KOPT-K1 (cell line): ENCODE data around the gene HSF2.

Source experiments
- H3K27ac ChIP-seq: fragments of 200-600 bp; sonication (generic); 2 replicates; pipeline ENCODE4 v1.5.1; 2016; ENCODE audit warnings: antibody characterized with exemption, mild to moderate bottlenecking, low read depth, low read length; ENCODE audit not compliant: poor library complexity, severe bottlenecking
- H3K36me3 ChIP-seq: fragments of 200-600 bp; sonication (generic); 2 replicates; pipeline ENCODE4 v1.5.1; 2017; ENCODE audit warnings: antibody characterized with exemption, mild to moderate bottlenecking, low read length, moderate library complexity; ENCODE audit not compliant: insufficient read depth
- H3K9me3 ChIP-seq: fragments of 200-600 bp; sonication (generic); 2 replicates; pipeline ENCODE4 v1.5.1; 2017; ENCODE audit warnings: antibody characterized with exemption, low read length, mild to moderate bottlenecking; ENCODE audit not compliant: insufficient read depth, poor library complexity, severe bottlenecking

HSF2 gene

GRCh38 chr6:122388945-122389344, 10.5 kb upstream of the HSF2 start:
- H3K9me3 ChIP-seq, result no peaks in the 10 kb centered on the region
- no peak overlapping the region for H3K27ac ChIP-seq
- H3K36me3 ChIP-seq, result no peaks in the 10 kb centered on the region

GRCh38 chr6:122389704-122390372, 9.6 kb upstream of the HSF2 start:
- H3K9me3 ChIP-seq, result no peaks in the 10 kb centered on the region
- no peaks in the 10 kb centered on the region for H3K36me3 ChIP-seq
- H3K27ac ChIP-seq, result no peak overlapping the region

- Histone ChIP-seq H3K9me3 (no peaks in the 10 kb centered on the region), H3K36me3 (no peaks in the 10 kb centered on the region), H3K27ac (no peak overlapping the region)
These were observed 6.7 kb upstream of the HSF2 start for GRCh38 chr6:122392564-122393350.

GRCh38 chr6:122393351-122393896, 6.0 kb upstream of the HSF2 start:
- no peaks in the 10 kb centered on the region for H3K36me3 ChIP-seq
- H3K27ac ChIP-seq, result no peak overlapping the region
- H3K9me3 ChIP-seq, result no peaks in the 10 kb centered on the region

GRCh38 chr6:122394016-122394415, 5.4 kb upstream of the HSF2 start:
- Histone ChIP-seq H3K36me3 (no peaks in the 10 kb centered on the region), H3K27ac (no peak overlapping the region), H3K9me3 (no peaks in the 10 kb centered on the region)

GRCh38 chr6:122399055-122399347, 451 bp upstream of the HSF2 start:
- no peaks in the 10 kb centered on the region for H3K9me3 ChIP-seq
- 0 out of 2 replicates have a peak, but pooled peaks cover 10% of the 10 kb centered on the region for H3K36me3 ChIP-seq
- H3K27ac ChIP-seq, result peak overlapping the region; percentile 45

GRCh38 chr6:122400121-122400450, 634 bp downstream of the HSF2 start:
- H3K9me3 ChIP-seq, result no peaks in the 10 kb centered on the region
- peak overlapping the region; percentile 89 for H3K27ac ChIP-seq
- peaks cover 10% of the 10 kb centered on the region; the same call in 1 of the 2 replicates for H3K36me3 ChIP-seq

DNA sequence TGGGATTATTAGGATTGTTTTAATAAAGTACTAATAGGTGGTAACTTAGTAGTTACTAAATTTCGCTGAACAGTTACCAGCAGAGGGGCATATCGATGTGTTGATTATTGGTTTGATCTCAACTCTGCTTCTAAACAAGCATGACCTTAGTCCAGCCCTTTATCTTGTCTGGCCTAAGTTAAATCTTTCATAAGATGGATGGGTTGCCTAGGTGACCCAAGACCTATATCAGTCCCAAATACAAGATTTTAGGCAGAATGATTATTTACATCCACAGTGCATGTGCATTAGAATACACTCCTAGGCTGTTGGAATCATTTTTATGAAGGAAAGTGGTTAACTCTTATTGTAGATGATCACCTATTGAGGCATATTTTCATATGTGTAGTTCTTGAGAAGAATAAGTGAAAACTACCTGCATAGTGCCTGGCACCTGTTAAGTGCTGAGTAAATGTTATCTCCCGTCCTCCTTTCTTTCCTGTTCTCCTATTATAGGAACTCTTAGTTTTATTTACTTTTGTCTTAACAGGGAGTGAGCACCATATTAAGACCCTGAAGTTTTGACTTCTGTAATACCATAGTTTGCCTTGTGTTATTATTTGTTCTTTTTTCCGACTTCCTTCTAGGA, 1.1 kb downstream of the HSF2 start:
- Histone ChIP-seq H3K9me3 (no peaks in the 10 kb centered on the region), H3K36me3 (peaks cover 13% of the 10 kb centered on the region), H3K27ac (peak overlapping the region; percentile 89)

DNA sequence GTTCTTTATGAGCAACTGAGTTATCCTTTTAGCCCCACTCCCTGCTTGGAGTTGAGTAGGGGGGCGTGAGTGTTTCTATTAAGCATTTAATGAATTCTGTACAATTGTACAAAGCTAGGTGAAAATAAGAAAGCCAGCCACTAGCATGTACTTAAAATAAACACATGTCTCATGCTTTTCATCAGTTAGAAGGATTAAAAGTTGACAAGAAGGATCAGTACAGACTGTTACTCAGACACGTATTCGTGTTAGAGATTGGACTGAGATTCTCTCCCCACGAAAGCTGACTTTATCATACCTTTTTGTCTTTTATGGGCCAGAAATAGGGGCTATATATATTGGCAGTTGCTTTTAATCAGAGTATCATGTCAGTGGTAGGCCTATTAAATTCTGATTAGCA, 1.7 kb downstream of the HSF2 start:
- Histone ChIP-seq H3K36me3 (peaks cover 17% of the 10 kb centered on the region), H3K27ac (no peak overlapping the region), H3K9me3 (peaks cover 3% of the 10 kb centered on the region)

DNA sequence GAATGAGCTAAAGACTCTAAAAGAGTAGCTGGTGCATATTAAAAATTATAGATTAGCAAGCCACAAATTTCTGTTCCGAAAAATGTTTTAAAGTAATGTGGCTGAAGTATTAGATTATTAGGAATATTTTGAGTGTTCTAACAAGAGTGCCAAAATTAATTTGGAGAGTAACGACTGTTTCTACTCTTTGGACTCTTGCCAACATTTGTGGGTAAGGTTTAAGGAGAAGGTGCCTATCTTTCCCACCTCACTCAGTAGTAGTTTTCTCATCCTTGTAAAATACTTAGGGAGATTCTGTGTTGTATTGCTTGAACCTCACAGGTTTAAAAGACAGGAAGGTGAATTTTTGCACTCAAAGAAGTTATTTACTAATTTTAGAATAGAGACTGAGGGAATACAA, 5.0 kb downstream of the HSF2 start:
- Histone ChIP-seq H3K36me3 (peaks cover 25% of the 10 kb centered on the region), H3K9me3 (peaks cover 3% of the 10 kb centered on the region), H3K27ac (no peak overlapping the region)

DNA sequence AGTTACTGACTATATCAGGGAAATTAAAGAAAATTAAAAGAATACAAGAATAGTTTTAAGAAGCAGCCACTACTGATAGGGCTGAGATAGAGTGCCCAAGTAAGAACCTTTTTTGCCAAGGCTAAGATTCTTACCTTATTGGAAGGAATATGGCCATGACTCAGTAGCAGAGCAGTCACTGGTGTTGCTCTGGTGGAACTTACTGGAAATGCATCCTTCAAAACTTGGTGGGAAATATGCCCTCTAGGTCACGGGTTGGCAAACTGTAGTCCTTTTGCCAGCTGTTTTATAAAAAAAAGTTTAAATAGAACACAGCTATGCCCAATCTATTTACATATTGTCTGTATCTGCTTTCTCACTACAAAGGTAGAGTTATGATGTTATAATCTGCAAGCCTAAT, 6.0 kb downstream of the HSF2 start:
- H3K27ac ChIP-seq, result no peak overlapping the region
- H3K36me3 ChIP-seq, result peaks cover 25% of the 10 kb centered on the region
- H3K9me3 ChIP-seq, result peaks cover 3% of the 10 kb centered on the region

GRCh38 chr6:122406187-122406586, 6.7 kb downstream of the HSF2 start:
- H3K9me3 ChIP-seq, result peaks cover 3% of the 10 kb centered on the region
- peaks cover 25% of the 10 kb centered on the region for H3K36me3 ChIP-seq
- H3K27ac ChIP-seq, result no peak overlapping the region

DNA sequence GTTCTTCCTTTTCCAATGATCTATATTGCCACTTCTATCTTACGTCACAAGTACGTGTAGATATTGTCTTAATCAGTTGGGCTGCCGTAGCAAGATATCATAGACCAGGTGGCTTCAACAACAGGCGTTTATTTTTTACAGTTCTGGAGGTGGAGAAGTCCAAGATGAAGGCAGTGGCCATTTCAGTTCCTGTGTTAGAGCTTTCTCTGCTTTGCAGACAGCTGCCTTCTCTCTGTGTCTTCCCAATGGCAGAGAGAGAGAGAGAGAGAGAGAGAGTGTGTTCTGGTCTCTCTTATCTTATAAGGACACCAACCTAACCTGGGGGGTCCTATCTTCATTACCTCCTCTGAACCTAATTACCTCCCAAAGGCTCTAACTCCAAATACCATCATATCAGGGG, 8.3 kb downstream of the HSF2 start:
- H3K27ac ChIP-seq, result no peak overlapping the region
- peaks cover 3% of the 10 kb centered on the region for H3K9me3 ChIP-seq
- peaks cover 27% of the 10 kb centered on the region for H3K36me3 ChIP-seq

- Histone ChIP-seq H3K9me3 (peaks cover 3% of the 10 kb centered on the region), H3K36me3 (peaks cover 30% of the 10 kb centered on the region), H3K27ac (peak overlapping the region; percentile 42)
These were observed 8.8 kb downstream of the HSF2 start for GRCh38 chr6:122408240-122408639.

- H3K9me3 ChIP-seq, result peaks cover 3% of the 10 kb centered on the region
- H3K27ac ChIP-seq, result peak overlapping the region; percentile 42
- peaks cover 35% of the 10 kb centered on the region for H3K36me3 ChIP-seq
These were observed 9.4 kb downstream of the HSF2 start for GRCh38 chr6:122408702-122409458.
